GM10266 (cell line): ENCODE measurements around the gene PCCB.

Source experiments
- DNase-seq: peaks from one replicate; pipeline ENCODE4 v3.0.0; 2012; ENCODE audit errors: extremely low spot score
- CTCF ChIP-seq: IDR thresholded peaks from 2 replicates; pipeline ENCODE4 v1.5.1; 2012; ENCODE audit warnings: mild to moderate bottlenecking, low read depth; ENCODE audit not compliant: control insufficient read depth, insufficient read depth; ENCODE audit errors: missing control alignments

The PCCB gene

GRCh38 chr3:136236109-136236508 lies 14.0 kb upstream of the PCCB start:
- TF ChIP-seq CTCF, result no peak

GRCh38 chr3:136237103-136237502 lies 13.0 kb upstream of the PCCB start:
- DNase-seq, result no peak
- no peak for TF ChIP-seq CTCF

More at GRCh38 chr3:136236109-136236508, 14.0 kb upstream of the PCCB start:
- DNase-seq, result no peak

- DNase-seq, result no peak
- no peak for TF ChIP-seq CTCF
These were observed 12.0 kb upstream of the PCCB start for GRCh38 chr3:136237961-136238649.

GRCh38 chr3:136239094-136239493 lies 11.0 kb upstream of the PCCB start:
- TF ChIP-seq CTCF, result no peak

GRCh38 chr3:136245691-136246090 lies 4.4 kb upstream of the PCCB start:
- TF ChIP-seq CTCF, result no peak
- DNase-seq, result no peak

More at GRCh38 chr3:136239094-136239493, 11.0 kb upstream of the PCCB start:
- DNase-seq, result no peak

GRCh38 chr3:136247436-136247835 lies 2.7 kb upstream of the PCCB start:
- TF ChIP-seq CTCF, result no peak
- DNase-seq, result no peak

- no peak for DNase-seq
- no peak for TF ChIP-seq CTCF
These were observed 2.1 kb upstream of the PCCB start for GRCh38 chr3:136247855-136248590.
